Right lobe of liver (tissue), 4 donors: ENCODE measurements around the gene TMC6.

Experiments
- CTCF ChIP-seq, 4 donors: fragments of 200-600 bp in 3 of 4; fragments of 450-650 bp in 1 of 4; IDR thresholded peaks; one replicate each; pipeline versions ENCODE4 v1.5.1 to v1.8.0; 2016 to 2022; ENCODE audit warnings: antibody characterized with exemption in 4 of 4, mild to moderate bottlenecking in 2 of 4
- POLR2A ChIP-seq: fragments of 450-650 bp; IDR thresholded peaks from one replicate; pipeline ENCODE4 v1.6.1; 2017; ENCODE audit warnings: antibody characterized with exemption, mild to moderate bottlenecking
- donor health status: DM: no; HTN: no; CAD: no.
- donor health status: DM: no; HTN: no; CAD: no.
- donor health status: DM: no; HTN: yes; CAD: no.

GRCh38 chr17:78072961-78073360, 55.6 kb downstream of the TMC6 start:
- TF ChIP-seq POLR2A (no peak), CTCF (IDR thresholded peaks at IDR 0.05) (no peak)
